HUDEP-2 (cell line): ENCODE data around the gene SPTBN1.
"Not testable (repeated sequence)": the region's sequence is repeated elsewhere in the genome, so short reads cannot be mapped to it uniquely, and the experiment has no call there.

Experiments
- DNase-seq, 76 experiments: peaks; one replicate each; lab custom pipeline; 2025; ENCODE audit not compliant: unreplicated experiment in 76 of 76; lab: John Stamatoyannopoulos, UW

SPTBN1 gene

GRCh38 chr2:54678719-54679118 lies 222.6 kb downstream of the SPTBN1 start:
- DNase-seq, result no peak

GRCh38 chr2:54680397-54681041 lies 224.4 kb downstream of the SPTBN1 start:
- DNase-seq, result no peak

GRCh38 chr2:54681416-54681815 lies 225.3 kb downstream of the SPTBN1 start:
- no peak for DNase-seq

- no peak for DNase-seq
These were observed 227.5 kb downstream of the SPTBN1 start for GRCh38 chr2:54683596-54683995.

GRCh38 chr2:54685263-54685775 lies 229.2 kb downstream of the SPTBN1 start:
- no peak for DNase-seq

- DNase-seq, result no peak
These were observed 231.5 kb downstream of the SPTBN1 start for GRCh38 chr2:54687595-54688152.

- no peak for DNase-seq
These were observed 235.5 kb downstream of the SPTBN1 start for GRCh38 chr2:54691445-54692135.

- DNase-seq, result no peak
These were observed 236.4 kb downstream of the SPTBN1 start for GRCh38 chr2:54692556-54692955.

GRCh38 chr2:54695378-54695777 lies 239.3 kb downstream of the SPTBN1 start:
- DNase-seq, result no peak

GRCh38 chr2:54697934-54698333 lies 241.8 kb downstream of the SPTBN1 start:
- DNase-seq, result no peak

GRCh38 chr2:54698926-54699325 lies 242.8 kb downstream of the SPTBN1 start:
- not testable (repeated sequence) for DNase-seq

- DNase-seq, result no peak
These were observed 243.5 kb downstream of the SPTBN1 start for GRCh38 chr2:54699665-54700064.

- DNase-seq, result no peak
These were observed 244.9 kb downstream of the SPTBN1 start for GRCh38 chr2:54701029-54701428.

- no peak for DNase-seq
These were observed 248.1 kb downstream of the SPTBN1 start for GRCh38 chr2:54704238-54704637.

GRCh38 chr2:54704688-54705605 lies 248.8 kb downstream of the SPTBN1 start:
- DNase-seq, result peak in 14 of 76 experiments; percentile 3 to 39 (median 16)

GRCh38 chr2:54706622-54707021 lies 250.5 kb downstream of the SPTBN1 start:
- no peak for DNase-seq

GRCh38 chr2:54708584-54709335 lies 252.6 kb downstream of the SPTBN1 start:
- no peak for DNase-seq

GRCh38 chr2:54709336-54709809 lies 253.2 kb downstream of the SPTBN1 start:
- no peak for DNase-seq

- DNase-seq, result no peak
These were observed 254.1 kb downstream of the SPTBN1 start for GRCh38 chr2:54710216-54710615.

GRCh38 chr2:54712516-54712915 lies 256.4 kb downstream of the SPTBN1 start:
- DNase-seq, result no peak
